HepG2 (cell line): ENCODE data around the gene STXBP2. TPM values are rescaled to one million over a fixed set of nuclear protein-coding genes. Genes with fewer than 3 reads are reported as not detected.

Experiments
- HHEX ChIP-seq: IDR thresholded peaks from 2 replicates; pipeline ENCODE4 v1.6.1; 2016; ENCODE audit warnings: control low read depth
- HMG20A ChIP-seq: IDR thresholded peaks from 2 replicates; pipeline ENCODE4 v1.6.1; 2016; ENCODE audit warnings: borderline replicate concordance
- HOXD1 ChIP-seq: sonication (generic); formaldehyde crosslinking; IDR thresholded peaks from 2 replicates; pipeline ENCODE4 v1.5.0; 2020; ENCODE audit warnings: missing genetic modification reagents
- IKZF1 ChIP-seq: fragments of 450-650 bp; IDR thresholded peaks from 2 replicates; pipeline ENCODE4 v1.7.1; 2016
- KDM5A ChIP-seq: fragments of 200-600 bp; sonication (generic); IDR thresholded peaks from 2 replicates; pipeline ENCODE4 v1.7.0; 2018; ENCODE audit warnings: antibody characterized with exemption, mild to moderate bottlenecking, low read length, borderline replicate concordance
- NCOA1 ChIP-seq: sonication (generic); formaldehyde crosslinking; IDR thresholded peaks from 2 replicates; pipeline ENCODE4 v1.9.0; 2021; ENCODE audit warnings: missing genetic modification reagents
- NCOR1 ChIP-seq: fragments of 200-600 bp; sonication (generic); IDR thresholded peaks from 2 replicates; pipeline ENCODE4 v1.7.0; 2017; ENCODE audit warnings: antibody characterized with exemption, low read length, borderline replicate concordance
- SAFB2 ChIP-seq: sonication (generic); formaldehyde crosslinking; IDR thresholded peaks from 2 replicates; pipeline ENCODE4 v1.5.1; 2020; ENCODE audit warnings: missing genetic modification reagents, low read depth, mild to moderate bottlenecking, borderline replicate concordance
- SIN3A ChIP-seq: IDR thresholded peaks from 2 replicates; pipeline ENCODE4 v1.6.1; 2011; ENCODE audit warnings: low read depth, mild to moderate bottlenecking, control low read depth, low read length, borderline replicate concordance
- SOX6 ChIP-seq, 2 experiments: fragments of 450-650 bp in 1 of 2; sonication (generic) in 1 of 2; formaldehyde crosslinking in 1 of 2; IDR thresholded peaks; 2 replicates each; pipeline versions ENCODE4 v1.4.0 to v1.6.1; 2017 to 2020; ENCODE audit warnings: antibody characterized with exemption in 1 of 2, mild to moderate bottlenecking in 1 of 2, missing genetic modification reagents in 1 of 2
- SPEN ChIP-seq: sonication (generic); formaldehyde crosslinking; IDR thresholded peaks from 2 replicates; pipeline ENCODE4 v1.5.1; 2020; ENCODE audit warnings: low read depth, mild to moderate bottlenecking, missing genetic modification reagents
- ZC3H4 ChIP-seq: sonication (generic); formaldehyde crosslinking; IDR thresholded peaks from 2 replicates; pipeline ENCODE4 v1.4.0; 2020; ENCODE audit warnings: missing genetic modification reagents, borderline replicate concordance
- ZNF3 ChIP-seq: IDR thresholded peaks from 2 replicates; pipeline ENCODE4 v1.7.0; 2017; ENCODE audit warnings: inconsistent platforms
- ZNF33A ChIP-seq: sonication (generic); formaldehyde crosslinking; IDR thresholded peaks from 2 replicates; pipeline ENCODE4 v1.5.1; 2020; ENCODE audit warnings: missing genetic modification reagents, mild to moderate bottlenecking, moderate library complexity, borderline replicate concordance
- ZNF564 ChIP-seq: sonication (generic); formaldehyde crosslinking; IDR thresholded peaks from 2 replicates; pipeline ENCODE4 v1.8.1; 2023; ENCODE audit warnings: mild to moderate bottlenecking, missing genetic modification reagents
- ZNF616 ChIP-seq: sonication (generic); formaldehyde crosslinking; IDR thresholded peaks from 2 replicates; pipeline ENCODE4 v1.5.0; 2020; ENCODE audit warnings: low read depth, mild to moderate bottlenecking, missing genetic modification reagents
- ZNF670 ChIP-seq: sonication (generic); formaldehyde crosslinking; IDR thresholded peaks from 2 replicates; pipeline ENCODE4 v1.8.0; 2022; ENCODE audit warnings: mild to moderate bottlenecking, missing genetic modification reagents, borderline replicate concordance
- ZNF672 ChIP-seq: sonication (generic); formaldehyde crosslinking; IDR thresholded peaks from 2 replicates; pipeline ENCODE4 v1.8.1; 2022; ENCODE audit warnings: missing genetic modification reagents
- ZSCAN9 ChIP-seq: IDR thresholded peaks from 2 replicates; pipeline ENCODE4 v1.6.1; 2016; ENCODE audit warnings: borderline replicate concordance
- polyA plus RNA-seq, 8 experiments: library from polyadenylated mRNA; depleted of rRNA in 3 of 8; stranded (reverse) in 7 of 8; unstranded in 1 of 8; fragments of >200 nt; fragmentation: Illumina TruSeq in 4 of 8; extraction: Trizol in 4 of 8; gene quantifications; 2 replicates each; pipeline versions ENCODE4 v1.2.1 to v1.2.3, GENCODE V29; 2011 to 2016; ENCODE audit warnings: low read depth in 4 of 8, missing spikeins in 1 of 8, mixed read lengths in 1 of 8; ENCODE audit not compliant: insufficient read depth in 1 of 8
- total RNA-seq, 5 experiments: library from RNA; depleted of rRNA; stranded (reverse); fragments of >200 nt; fragmentation: Illumina TruSeq; extraction: Trizol; gene quantifications; 2 replicates each; pipeline ENCODE4 v1.2.3, GENCODE V29; 2016; ENCODE audit warnings: low read depth in 1 of 5
- TF ChIP-seq, protein P1 (sequence below): sonication (generic); formaldehyde crosslinking; conservative IDR thresholded peaks from 2 replicates; pipeline ENCODE4 v1.4.0; 2020; ENCODE audit warnings: missing genetic modification reagents
- TF ChIP-seq, protein P2 (sequence below): sonication (generic); formaldehyde crosslinking; IDR thresholded peaks from 2 replicates; pipeline ENCODE4 v1.4.0; 2020; ENCODE audit warnings: missing genetic modification reagents
- TF ChIP-seq, protein P3 (sequence below): sonication (generic); formaldehyde crosslinking; IDR thresholded peaks from 2 replicates; pipeline ENCODE4 v1.4.0; 2020; ENCODE audit warnings: low read depth, mild to moderate bottlenecking, missing genetic modification reagents
- TF ChIP-seq, protein P4 (sequence below): sonication (generic); formaldehyde crosslinking; IDR thresholded peaks from 2 replicates; pipeline ENCODE4 v1.4.0; 2020; ENCODE audit warnings: missing genetic modification reagents, low read depth, mild to moderate bottlenecking, borderline replicate concordance
- TF ChIP-seq, protein P5 (sequence below): sonication (generic); formaldehyde crosslinking; IDR thresholded peaks from 2 replicates; pipeline ENCODE4 v1.4.0; 2020; ENCODE audit warnings: missing genetic modification reagents

Gene STXBP2
- total and polyA plus RNA-seq, 2 of the 13 experiments (the other 11 are each of a cell fraction or from before 2014, with no cell fraction given), result 22.8 to 40.1 TPM

DNA sequence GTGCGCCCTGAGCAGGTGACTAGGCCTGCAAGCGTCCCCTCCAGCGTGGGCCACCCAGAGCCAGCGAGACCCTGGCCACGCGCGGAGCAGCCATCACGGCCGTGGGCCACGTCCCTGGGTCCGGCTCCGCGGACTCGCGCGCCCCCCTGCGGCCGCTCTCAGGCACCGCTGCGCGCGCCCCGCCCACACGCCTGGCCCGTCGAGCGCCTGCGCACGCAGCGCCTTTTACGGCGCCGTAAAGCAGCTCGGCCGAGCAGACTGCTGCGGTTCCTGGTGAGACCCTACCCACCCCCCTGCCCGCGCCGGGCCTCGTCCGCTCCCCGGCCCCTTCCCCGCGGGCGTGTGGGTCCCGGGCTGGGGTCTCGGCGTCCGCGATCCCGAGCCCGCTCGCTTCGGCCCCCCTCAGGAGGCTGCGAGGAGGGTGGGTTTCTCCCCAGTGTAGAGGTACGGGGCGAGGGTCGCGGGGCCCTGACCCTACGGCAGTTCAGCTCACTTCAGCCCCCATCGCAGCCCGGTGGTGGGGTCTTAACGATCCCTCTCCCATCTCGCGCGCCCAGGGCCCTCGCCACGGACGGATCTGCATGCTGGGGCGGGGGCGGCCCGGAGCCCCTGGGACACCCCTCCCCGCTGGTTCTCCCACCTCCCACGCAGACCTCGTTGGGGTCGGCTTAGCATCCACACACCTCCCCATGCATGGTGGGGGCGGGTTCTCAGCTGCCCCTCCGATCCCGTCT is 43.9 kb downstream of the STXBP2 start, which contains the start of gene TRAPPC5 (continued):
- TF ChIP-seq, protein P1, sequence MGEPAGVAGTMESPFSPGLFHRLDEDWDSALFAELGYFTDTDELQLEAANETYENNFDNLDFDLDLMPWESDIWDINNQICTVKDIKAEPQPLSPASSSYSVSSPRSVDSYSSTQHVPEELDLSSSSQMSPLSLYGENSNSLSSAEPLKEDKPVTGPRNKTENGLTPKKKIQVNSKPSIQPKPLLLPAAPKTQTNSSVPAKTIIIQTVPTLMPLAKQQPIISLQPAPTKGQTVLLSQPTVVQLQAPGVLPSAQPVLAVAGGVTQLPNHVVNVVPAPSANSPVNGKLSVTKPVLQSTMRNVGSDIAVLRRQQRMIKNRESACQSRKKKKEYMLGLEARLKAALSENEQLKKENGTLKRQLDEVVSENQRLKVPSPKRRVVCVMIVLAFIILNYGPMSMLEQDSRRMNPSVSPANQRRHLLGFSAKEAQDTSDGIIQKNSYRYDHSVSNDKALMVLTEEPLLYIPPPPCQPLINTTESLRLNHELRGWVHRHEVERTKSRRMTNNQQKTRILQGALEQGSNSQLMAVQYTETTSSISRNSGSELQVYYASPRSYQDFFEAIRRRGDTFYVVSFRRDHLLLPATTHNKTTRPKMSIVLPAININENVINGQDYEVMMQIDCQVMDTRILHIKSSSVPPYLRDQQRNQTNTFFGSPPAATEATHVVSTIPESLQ (CRISPR knock-in tag), result no peak
- TF ChIP-seq KDM5A, result peak; percentile 62; the same call in 1 of the 2 replicates
- TF ChIP-seq HMG20A, result no peak
- TF ChIP-seq ZNF33A, result no peak
- peak; percentile 86 for TF ChIP-seq SPEN (CRISPR knock-in tag)
- no peak for TF ChIP-seq NCOR1
- no peak for TF ChIP-seq ZNF564
- TF ChIP-seq HHEX (CRISPR knock-in tag), result no peak
- TF ChIP-seq NCOA1 (CRISPR knock-in tag), result no peak; the same call in 1 of the 2 replicates
- no peak for TF ChIP-seq IKZF1
- TF ChIP-seq ZNF672 (CRISPR knock-in tag), result no peak
- TF ChIP-seq ZNF670, result no peak
- no peak for TF ChIP-seq ZC3H4 (CRISPR knock-in tag)
- no peak for TF ChIP-seq ZNF3
- TF ChIP-seq, protein P2, sequence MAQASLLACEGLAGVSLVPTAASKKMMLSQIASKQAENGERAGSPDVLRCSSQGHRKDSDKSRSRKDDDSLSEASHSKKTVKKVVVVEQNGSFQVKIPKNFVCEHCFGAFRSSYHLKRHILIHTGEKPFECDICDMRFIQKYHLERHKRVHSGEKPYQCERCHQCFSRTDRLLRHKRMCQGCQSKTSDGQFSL (CRISPR knock-in tag), result no peak
- TF ChIP-seq, protein P3, sequence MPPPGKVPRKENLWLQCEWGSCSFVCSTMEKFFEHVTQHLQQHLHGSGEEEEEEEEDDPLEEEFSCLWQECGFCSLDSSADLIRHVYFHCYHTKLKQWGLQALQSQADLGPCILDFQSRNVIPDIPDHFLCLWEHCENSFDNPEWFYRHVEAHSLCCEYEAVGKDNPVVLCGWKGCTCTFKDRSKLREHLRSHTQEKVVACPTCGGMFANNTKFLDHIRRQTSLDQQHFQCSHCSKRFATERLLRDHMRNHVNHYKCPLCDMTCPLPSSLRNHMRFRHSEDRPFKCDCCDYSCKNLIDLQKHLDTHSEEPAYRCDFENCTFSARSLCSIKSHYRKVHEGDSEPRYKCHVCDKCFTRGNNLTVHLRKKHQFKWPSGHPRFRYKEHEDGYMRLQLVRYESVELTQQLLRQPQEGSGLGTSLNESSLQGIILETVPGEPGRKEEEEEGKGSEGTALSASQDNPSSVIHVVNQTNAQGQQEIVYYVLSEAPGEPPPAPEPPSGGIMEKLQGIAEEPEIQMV (CRISPR knock-in tag), result no peak
- TF ChIP-seq ZSCAN9 (CRISPR knock-in tag), result no peak
- TF ChIP-seq, protein P4, sequence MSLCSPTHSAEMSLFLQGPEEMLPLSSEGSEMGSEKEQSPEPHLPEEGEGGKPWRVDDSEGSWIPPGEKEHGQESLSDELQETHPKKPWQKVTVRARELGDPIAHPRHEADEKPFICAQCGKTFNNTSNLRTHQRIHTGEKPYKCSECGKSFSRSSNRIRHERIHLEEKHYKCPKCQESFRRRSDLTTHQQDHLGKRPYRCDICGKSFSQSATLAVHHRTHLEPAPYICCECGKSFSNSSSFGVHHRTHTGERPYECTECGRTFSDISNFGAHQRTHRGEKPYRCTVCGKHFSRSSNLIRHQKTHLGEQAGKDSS (CRISPR knock-in tag), result no peak; the same call in 1 of the 2 replicates
- 0 out of 2 replicates have a peak, but pooled peaks have one; percentile 57 for TF ChIP-seq HOXD1 (CRISPR knock-in tag)
- peak; percentile 76; the same call in 1 of the 2 replicates for TF ChIP-seq ZNF616 (CRISPR knock-in tag)
- TF ChIP-seq, protein P5, sequence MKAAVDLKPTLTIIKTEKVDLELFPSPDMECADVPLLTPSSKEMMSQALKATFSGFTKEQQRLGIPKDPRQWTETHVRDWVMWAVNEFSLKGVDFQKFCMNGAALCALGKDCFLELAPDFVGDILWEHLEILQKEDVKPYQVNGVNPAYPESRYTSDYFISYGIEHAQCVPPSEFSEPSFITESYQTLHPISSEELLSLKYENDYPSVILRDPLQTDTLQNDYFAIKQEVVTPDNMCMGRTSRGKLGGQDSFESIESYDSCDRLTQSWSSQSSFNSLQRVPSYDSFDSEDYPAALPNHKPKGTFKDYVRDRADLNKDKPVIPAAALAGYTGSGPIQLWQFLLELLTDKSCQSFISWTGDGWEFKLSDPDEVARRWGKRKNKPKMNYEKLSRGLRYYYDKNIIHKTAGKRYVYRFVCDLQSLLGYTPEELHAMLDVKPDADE (CRISPR knock-in tag), result no peak
- TF ChIP-seq SAFB2 (CRISPR knock-in tag), result no peak; the same call in 1 of the 2 replicates
- peak; percentile 51; the same call in 1 of the 2 replicates for TF ChIP-seq SIN3A
- TF ChIP-seq SOX6 (IDR thresholded peaks at IDR 0.05), result no peak
- no peak; the same call in none of the 2 replicates for TF ChIP-seq SOX6 (CRISPR knock-in tag; IDR thresholded peaks at IDR 0.05)
